ENCODE measurements around the gene ABCG2.

The ABCG2 gene

GRCh38 chr4:88189881-88190585 lies 31.6 kb upstream of the ABCG2 start:
- no peak overlapping the region for H3K4me3 ChIP-seq
- H3K9ac ChIP-seq = no peak overlapping the region
- H3K9me3 ChIP-seq = 0 out of 2 replicates have a peak, but pooled peaks cover 4% of the 10 kb centered on the region
- no peaks in the 10 kb centered on the region for H4K20me1 ChIP-seq
- H3K4me2 ChIP-seq = peak overlapping the region; percentile 33
- peaks cover 9% of the 10 kb centered on the region for H3K4me1 ChIP-seq
- TF ChIP-seq Cebpa-rat (IDR thresholded peaks at IDR 0.05) = no peak
- no peaks in the 10 kb centered on the region for H3K27me3 ChIP-seq
- H3K27ac ChIP-seq = no peak overlapping the region
- no peaks in the 10 kb centered on the region for H3K36me3 ChIP-seq

GRCh38 chr4:88189418-88189738 lies 30.9 kb upstream of the ABCG2 start:
- H3K27me3 ChIP-seq = no peaks in the 10 kb centered on the region
- no peak for TF ChIP-seq Cebpa-rat (IDR thresholded peaks at IDR 0.05)
- H4K20me1 ChIP-seq = no peaks in the 10 kb centered on the region
- no peak overlapping the region for H3K4me3 ChIP-seq
- H3K9ac ChIP-seq = no peak overlapping the region
- H3K9me3 ChIP-seq = 0 out of 2 replicates have a peak, but pooled peaks cover 4% of the 10 kb centered on the region
- H3K4me2 ChIP-seq = no peak overlapping the region
- peaks cover 9% of the 10 kb centered on the region for H3K4me1 ChIP-seq
- H3K36me3 ChIP-seq = no peaks in the 10 kb centered on the region
- H3K27ac ChIP-seq = no peak overlapping the region

GRCh38 chr4:88188738-88189417 lies 30.4 kb upstream of the ABCG2 start:
- no peak overlapping the region for H3K4me2 ChIP-seq

DNA sequence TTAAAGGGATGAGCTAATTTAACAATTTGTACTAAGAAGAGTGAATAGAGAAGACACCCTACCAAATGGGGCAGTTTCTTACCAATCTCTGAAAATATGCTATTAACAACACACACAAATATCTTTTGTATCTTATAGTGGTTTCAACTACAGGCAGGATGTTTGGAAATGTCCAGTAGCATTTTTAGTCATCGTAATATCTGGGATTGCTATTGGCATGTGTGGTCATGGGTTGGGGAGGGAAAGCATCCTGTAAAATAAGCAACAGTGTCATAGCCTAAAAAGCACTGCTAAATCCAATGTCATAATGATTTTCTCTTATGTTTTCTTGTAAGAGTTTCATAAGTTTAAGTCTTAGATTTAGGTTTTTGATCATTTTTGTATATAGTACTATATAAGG lies 29.3 kb upstream of the ABCG2 start:
- Histone ChIP-seq H3K4me2 (no peak overlapping the region), H3K27me3 (no peaks in the 10 kb centered on the region), H3K4me3 (no peak overlapping the region), H3K9me3 (0 out of 2 replicates have a peak, but pooled peaks cover 4% of the 10 kb centered on the region), H3K4me1 (peaks cover 9% of the 10 kb centered on the region), H4K20me1 (no peaks in the 10 kb centered on the region), H3K9ac (no peak overlapping the region), H3K36me3 (no peaks in the 10 kb centered on the region), H3K27ac (no peak overlapping the region)
- TF ChIP-seq Cebpa-rat (IDR thresholded peaks at IDR 0.05) = no peak

More at GRCh38 chr4:88188738-88189417, 30.4 kb upstream of the ABCG2 start:
- peaks cover 9% of the 10 kb centered on the region for H3K4me1 ChIP-seq
- no peak for TF ChIP-seq Cebpa-rat (IDR thresholded peaks at IDR 0.05)
- no peak overlapping the region for H3K27ac ChIP-seq
- H3K9ac ChIP-seq = no peak overlapping the region
- no peaks in the 10 kb centered on the region for H3K27me3 ChIP-seq
- no peaks in the 10 kb centered on the region for H4K20me1 ChIP-seq
- H3K9me3 ChIP-seq = 0 out of 2 replicates have a peak, but pooled peaks cover 4% of the 10 kb centered on the region
- no peak overlapping the region for H3K4me3 ChIP-seq
- no peaks in the 10 kb centered on the region for H3K36me3 ChIP-seq

GRCh38 chr4:88185906-88186305 lies 27.5 kb upstream of the ABCG2 start:
- TF ChIP-seq Cebpa-rat (IDR thresholded peaks at IDR 0.05) = no peak
- no peak overlapping the region for H3K4me3 ChIP-seq
- H3K4me2 ChIP-seq = no peak overlapping the region
- H3K27ac ChIP-seq = no peak overlapping the region
- no peaks in the 10 kb centered on the region for H3K27me3 ChIP-seq
- no peaks in the 10 kb centered on the region for H3K36me3 ChIP-seq
- no peaks in the 10 kb centered on the region for H4K20me1 ChIP-seq
- H3K9ac ChIP-seq = no peak overlapping the region
- H3K9me3 ChIP-seq = 0 out of 2 replicates have a peak, but pooled peaks cover 4% of the 10 kb centered on the region
- H3K4me1 ChIP-seq = peaks cover 9% of the 10 kb centered on the region

GRCh38 chr4:88179261-88179660 lies 20.8 kb upstream of the ABCG2 start:
- Histone ChIP-seq H3K4me1 (no peaks in the 10 kb centered on the region), H3K9ac (no peak overlapping the region), H3K36me3 (no peaks in the 10 kb centered on the region), H3K27ac (no peak overlapping the region), H4K20me1 (no peaks in the 10 kb centered on the region), H3K9me3 (peaks cover 18% of the 10 kb centered on the region), H3K27me3 (no peaks in the 10 kb centered on the region), H3K4me2 (no peak overlapping the region), H3K4me3 (no peak overlapping the region)
- TF ChIP-seq Cebpa-rat (IDR thresholded peaks at IDR 0.05) = no peak

GRCh38 chr4:88178626-88179231 lies 20.3 kb upstream of the ABCG2 start:
- Histone ChIP-seq H4K20me1 (no peaks in the 10 kb centered on the region), H3K36me3 (no peaks in the 10 kb centered on the region), H3K4me1 (no peaks in the 10 kb centered on the region), H3K9ac (no peak overlapping the region), H3K27me3 (no peaks in the 10 kb centered on the region), H3K9me3 (peaks cover 18% of the 10 kb centered on the region), H3K27ac (no peak overlapping the region), H3K4me3 (no peak overlapping the region), H3K4me2 (no peak overlapping the region)
- no peak for TF ChIP-seq Cebpa-rat (IDR thresholded peaks at IDR 0.05)

GRCh38 chr4:88177983-88178625 lies 19.7 kb upstream of the ABCG2 start:
- Histone ChIP-seq H4K20me1 (no peaks in the 10 kb centered on the region), H3K36me3 (no peaks in the 10 kb centered on the region), H3K27ac (no peak overlapping the region), H3K4me3 (no peak overlapping the region), H3K9me3 (peaks cover 18% of the 10 kb centered on the region), H3K4me1 (no peaks in the 10 kb centered on the region), H3K4me2 (no peak overlapping the region), H3K27me3 (no peaks in the 10 kb centered on the region), H3K9ac (no peak overlapping the region)
- TF ChIP-seq Cebpa-rat (IDR thresholded peaks at IDR 0.05) = no peak

GRCh38 chr4:88172987-88173386 lies 14.5 kb upstream of the ABCG2 start:
- peaks cover 5% of the 10 kb centered on the region; the same call in 1 of the 2 replicates for H3K9me3 ChIP-seq
- no peaks in the 10 kb centered on the region for H4K20me1 ChIP-seq
- no peak overlapping the region for H3K4me2 ChIP-seq
- H3K4me3 ChIP-seq = no peak overlapping the region
- no peak for TF ChIP-seq Cebpa-rat (IDR thresholded peaks at IDR 0.05)
- H3K9ac ChIP-seq = no peak overlapping the region
- H3K36me3 ChIP-seq = no peaks in the 10 kb centered on the region
- no peak overlapping the region for H3K27ac ChIP-seq
- H3K4me1 ChIP-seq = no peaks in the 10 kb centered on the region
- no peaks in the 10 kb centered on the region for H3K27me3 ChIP-seq

DNA sequence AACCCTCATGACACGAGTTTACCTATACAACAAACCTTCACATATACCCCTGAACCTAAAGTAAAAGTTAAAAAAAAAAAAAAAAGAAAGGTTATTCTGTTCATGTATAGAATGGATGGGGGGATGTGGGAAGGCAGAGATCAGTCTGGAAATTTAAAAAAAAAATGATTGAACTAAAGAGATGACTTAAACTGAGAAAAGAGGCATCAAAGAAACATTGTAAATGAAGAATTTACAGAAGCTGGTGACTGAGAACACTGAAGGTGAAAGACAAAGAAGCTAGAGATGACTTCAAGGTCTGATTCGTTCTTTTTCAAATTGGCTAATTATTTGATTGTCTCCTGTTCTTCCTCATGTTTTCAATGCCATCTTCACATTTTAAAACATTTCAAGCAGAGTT lies 12.8 kb upstream of the ABCG2 start:
- no peaks in the 10 kb centered on the region for H3K9me3 ChIP-seq
- no peak overlapping the region for H3K9ac ChIP-seq
- no peak overlapping the region for H3K4me3 ChIP-seq
- no peak overlapping the region for H3K4me2 ChIP-seq
- no peak for TF ChIP-seq Cebpa-rat (IDR thresholded peaks at IDR 0.05)
- H4K20me1 ChIP-seq = no peaks in the 10 kb centered on the region
- H3K27me3 ChIP-seq = no peaks in the 10 kb centered on the region
- H3K27ac ChIP-seq = no peak overlapping the region
- H3K4me1 ChIP-seq = no peaks in the 10 kb centered on the region
- H3K36me3 ChIP-seq = no peaks in the 10 kb centered on the region

Data from BLaER1 (cell line).